GM19452 (cell line): Measurements from ENCODE around the gene PDE4A.

ENCODE experiments used
- ATAC-seq: cut with Tn5 transposase; IDR thresholded peaks from one replicate; pipeline ENCODE4 v1.9.1; 2021; ENCODE audit not compliant: unreplicated experiment

PDE4A gene

DNA sequence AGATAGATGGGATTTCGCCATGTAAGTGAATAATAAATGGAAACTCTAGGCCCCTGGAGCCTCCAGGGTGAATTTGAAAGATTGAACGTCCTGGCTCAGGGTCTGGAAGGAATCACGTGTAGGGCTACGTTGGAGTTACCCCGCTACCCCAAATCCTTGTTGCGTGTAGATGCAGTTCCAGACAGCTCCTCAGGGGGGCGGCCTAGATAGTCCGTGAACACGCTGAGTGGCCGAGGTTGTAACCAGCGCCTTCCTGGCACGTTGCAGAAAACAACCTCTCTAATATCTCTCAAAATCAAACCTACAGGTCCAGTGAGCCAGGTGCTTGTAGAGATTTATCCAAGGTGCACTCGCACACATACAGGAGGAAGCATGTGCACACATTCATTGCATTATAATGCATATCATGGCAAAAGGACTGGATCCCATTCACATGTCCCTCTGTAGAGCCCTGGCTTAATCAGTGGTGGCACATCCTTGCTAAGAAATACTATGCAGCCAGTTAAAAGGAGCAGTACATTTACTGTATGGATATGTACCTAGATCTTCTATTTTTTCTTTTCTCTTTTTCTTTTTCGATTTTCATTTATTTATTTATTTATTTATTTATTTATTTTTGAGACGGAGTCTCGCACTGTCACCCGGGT lies 85.4 kb downstream of the PDE4A start:
- ATAC-seq: no peak

DNA sequence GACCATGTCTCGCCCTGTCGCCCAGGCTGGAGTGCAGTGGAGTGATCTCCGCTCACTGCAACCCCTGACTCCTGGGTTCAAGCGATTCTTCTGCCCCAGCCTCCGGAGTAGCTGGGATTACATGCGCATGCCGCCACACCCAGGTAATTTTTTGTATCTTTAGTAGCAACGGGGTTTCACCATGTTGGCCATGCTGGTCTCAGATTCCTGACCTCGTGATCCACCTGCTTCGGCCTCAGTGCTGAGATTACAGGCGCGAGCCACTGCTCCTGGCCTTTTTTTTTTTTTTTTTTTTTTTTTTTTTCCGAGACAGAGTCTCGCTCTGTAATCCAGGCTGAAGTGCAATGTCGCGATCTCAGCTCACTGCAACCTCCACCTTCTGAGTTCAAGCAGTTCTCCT lies 87.7 kb downstream of the PDE4A start:
- ATAC-seq: no peak

DNA sequence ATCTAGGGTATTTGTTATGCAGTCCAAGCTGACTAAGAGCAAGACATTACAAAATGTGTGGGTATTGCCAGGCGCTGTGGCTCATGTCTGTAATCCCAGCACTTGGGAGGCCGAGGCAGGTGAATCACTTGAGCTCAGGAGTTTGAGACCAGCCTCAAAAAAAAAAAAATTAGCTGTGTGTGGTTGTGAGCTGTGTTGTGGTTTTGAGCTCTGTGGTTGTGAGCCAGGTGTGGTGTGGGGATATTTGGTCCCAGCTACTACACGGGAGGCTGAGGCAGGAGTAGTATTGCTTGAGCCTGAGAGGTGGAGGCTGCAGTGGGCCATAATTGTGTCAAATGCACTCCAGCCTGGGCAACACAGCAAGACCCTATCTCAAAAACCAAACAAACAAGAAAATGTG lies 88.4 kb downstream of the PDE4A start:
- no peak for ATAC-seq

DNA sequence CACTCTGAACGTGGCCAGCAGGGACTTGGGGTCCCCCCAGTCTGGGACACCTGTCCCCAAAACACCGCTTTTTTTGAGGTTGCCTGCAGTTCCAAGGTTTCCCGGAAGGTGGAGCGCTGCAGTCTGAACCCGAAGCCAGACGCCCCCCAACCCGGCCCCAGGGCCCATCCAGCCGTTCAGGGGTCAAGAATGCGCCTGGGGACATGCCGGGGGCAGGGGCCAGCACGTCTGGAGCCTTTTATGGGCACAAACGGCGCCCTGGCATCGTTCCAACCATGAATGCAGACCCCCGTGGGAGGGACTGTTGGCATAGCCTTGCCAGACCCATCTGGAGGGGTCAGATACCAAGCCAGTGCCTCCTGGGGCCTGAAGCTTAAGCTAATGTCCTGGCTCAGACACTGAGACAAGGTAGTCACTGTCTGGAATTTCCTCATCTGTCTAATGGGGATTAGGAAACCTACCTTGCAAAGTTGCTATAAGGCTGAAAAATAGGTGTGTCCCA lies 90.0 kb downstream of the PDE4A start:
- no peak for ATAC-seq

DNA sequence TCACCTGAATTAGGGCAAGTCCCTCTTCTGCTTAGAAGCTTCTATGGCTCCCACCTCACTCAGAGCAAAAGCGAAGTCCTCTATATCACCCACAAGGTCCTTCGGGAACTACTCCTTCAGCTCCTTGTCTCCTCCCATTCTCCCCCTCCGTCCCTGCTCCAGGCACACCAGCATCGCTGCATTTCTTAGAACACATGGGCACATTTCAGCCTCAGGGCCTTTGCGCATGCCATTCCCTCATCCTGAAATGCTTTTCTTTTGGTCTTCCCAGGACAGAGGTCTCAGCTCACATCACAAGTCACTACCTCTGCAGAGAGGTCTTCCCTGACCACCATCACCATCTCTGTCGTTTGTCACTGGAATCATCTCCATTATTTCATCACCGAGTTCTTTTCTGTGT lies 92.9 kb downstream of the PDE4A start:
- no peak for ATAC-seq

DNA sequence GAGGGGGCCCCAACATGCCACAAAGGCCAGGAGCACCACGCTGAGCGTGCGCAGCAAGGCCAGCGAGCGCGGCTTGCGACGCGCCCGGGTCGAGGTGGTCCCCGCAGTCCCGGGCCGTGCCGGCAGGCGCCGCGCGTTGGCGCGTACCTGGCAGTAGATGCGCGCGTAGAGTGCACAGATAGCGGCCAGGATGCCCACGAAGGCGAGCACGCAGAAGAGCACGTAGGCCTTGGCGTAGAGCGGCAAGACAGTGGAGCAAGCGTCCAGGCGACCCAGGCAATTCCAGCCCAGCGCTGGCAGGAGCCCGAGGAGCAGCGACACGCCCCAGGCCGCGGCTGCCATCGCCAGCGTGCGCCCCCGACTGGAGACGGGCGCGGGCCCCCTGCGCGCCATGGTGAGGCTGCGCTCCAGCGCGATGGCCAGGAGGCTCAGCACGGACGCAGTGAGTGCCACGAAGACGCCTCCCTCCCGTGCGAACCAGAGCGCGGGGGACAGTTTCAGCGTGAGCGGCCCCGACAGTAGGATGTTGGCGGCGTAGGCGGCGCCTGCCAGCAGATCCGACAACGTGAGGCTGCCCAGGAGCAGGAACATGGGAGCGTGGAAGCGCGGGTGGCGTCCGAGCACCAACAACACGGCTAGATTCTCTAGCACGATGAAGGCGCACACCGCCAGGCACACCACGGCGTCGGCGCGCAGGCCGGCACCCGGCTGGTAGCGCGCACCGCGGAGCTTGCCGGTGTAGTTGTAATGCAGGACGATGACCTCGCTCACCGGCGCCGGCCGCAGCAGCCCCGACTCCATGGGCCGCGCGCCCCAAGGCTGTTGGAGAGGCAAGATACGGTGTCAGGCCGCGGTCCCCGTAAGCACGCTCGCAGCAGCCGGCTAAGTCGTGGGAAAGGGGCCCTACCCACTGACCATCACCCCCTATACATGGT lies 94.1 kb downstream of the PDE4A start:
- ATAC-seq: no peak

DNA sequence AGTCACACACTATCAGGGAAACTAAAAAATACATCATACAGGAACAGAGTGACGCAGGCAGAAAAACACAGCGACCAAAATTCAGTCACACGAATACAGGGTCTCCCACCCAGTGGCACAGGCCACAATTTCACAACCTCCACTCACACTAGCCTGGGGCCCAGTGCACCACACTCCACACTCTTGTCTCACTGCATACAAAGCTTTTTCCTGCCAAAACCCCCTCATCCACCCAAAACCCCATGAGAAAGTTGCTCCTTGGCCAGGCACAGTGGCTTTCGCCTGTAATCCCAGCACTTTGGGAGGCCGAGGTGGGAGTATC lies 95.7 kb downstream of the PDE4A start:
- ATAC-seq: no peak

DNA sequence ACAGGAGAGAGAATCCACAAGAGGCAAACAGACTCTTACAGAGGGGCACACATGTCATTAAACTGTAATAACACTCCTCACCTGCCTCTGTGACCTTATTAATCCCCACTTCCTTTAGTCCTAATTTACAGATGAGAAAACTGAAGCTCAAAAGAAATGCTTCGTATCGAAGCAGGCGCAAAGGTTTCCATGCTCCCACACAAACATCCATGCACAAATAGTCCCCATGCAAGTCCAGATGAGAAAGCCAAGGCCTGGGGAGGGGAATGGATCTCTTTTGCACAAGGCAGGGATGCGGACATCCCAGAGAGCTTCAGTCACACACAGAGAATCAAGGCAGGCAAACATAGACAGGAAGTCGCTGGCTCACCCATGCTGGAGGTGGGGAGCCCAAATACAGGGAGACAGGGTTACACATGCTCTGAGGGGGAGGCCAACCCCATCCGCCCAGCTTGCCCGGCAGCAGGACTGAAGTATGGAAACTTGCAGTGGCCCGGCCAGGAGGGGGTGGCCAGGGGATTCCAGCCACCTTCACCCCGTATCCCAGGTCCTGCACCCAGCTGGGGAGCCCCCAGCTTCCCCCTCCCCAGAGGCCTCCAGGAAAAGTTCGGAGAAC lies 96.4 kb downstream of the PDE4A start:
- ATAC-seq: no peak

DNA sequence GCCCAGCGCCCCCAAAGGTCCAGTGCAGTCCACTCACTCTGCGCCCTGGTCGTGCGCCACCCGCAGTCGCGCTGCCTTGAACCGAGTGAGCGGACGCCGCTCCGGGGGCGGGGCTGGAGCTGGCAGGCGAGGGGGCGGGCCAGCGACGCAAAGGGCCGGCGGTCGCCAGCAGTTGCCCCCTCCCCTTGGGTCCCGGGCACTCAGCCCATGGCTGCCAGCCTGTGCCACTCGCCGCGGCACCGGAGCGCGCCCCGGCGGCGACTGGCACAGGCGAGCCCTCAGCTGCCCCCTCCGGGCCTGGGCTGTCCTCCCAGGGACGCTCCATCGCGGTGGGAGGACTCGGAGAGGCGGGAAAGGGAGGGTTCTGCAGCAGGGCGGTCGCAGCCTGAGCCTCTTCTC lies 97.0 kb downstream of the PDE4A start, which contains the start of gene S1PR5:
S1PR5 (minus strand) TSS at position 87 of the 399 bp plus-strand sequence. CDS start 2,436 bp downstream, outside the sequence.
- no peak for ATAC-seq

DNA sequence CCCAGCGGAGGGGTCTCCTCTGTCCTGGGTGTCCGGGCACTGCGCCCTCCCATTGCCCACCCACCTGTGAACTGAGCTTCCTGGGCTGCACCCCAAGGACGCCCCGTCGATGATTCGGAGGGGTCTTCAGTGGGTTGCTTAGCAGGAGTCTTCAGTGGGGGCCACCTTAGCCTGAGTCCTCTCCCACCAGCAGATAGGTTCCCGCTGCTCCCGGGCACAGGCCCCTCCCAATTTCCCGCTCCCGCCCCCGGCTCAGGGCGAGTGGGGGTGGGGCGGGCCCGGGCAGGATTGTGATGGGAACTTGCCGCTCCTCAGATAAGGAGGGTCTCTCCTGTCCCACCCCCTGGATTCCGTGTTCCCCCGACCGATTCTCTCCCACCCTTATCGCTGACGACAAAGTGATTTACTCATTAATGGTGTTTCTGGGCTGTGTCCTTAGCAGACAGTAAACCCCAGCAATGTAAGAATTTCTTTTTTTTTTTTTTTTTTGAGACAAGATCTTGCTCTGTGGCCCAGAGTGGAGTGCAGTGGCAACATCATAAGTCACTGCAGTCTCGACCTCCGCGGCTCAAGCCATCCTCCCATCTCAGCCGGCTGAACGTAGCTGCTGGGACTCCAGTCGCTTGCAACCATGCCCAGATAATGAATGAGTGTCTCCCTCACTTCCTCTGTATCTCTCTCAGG lies 97.6 kb downstream of the PDE4A start:
- no peak for ATAC-seq

DNA sequence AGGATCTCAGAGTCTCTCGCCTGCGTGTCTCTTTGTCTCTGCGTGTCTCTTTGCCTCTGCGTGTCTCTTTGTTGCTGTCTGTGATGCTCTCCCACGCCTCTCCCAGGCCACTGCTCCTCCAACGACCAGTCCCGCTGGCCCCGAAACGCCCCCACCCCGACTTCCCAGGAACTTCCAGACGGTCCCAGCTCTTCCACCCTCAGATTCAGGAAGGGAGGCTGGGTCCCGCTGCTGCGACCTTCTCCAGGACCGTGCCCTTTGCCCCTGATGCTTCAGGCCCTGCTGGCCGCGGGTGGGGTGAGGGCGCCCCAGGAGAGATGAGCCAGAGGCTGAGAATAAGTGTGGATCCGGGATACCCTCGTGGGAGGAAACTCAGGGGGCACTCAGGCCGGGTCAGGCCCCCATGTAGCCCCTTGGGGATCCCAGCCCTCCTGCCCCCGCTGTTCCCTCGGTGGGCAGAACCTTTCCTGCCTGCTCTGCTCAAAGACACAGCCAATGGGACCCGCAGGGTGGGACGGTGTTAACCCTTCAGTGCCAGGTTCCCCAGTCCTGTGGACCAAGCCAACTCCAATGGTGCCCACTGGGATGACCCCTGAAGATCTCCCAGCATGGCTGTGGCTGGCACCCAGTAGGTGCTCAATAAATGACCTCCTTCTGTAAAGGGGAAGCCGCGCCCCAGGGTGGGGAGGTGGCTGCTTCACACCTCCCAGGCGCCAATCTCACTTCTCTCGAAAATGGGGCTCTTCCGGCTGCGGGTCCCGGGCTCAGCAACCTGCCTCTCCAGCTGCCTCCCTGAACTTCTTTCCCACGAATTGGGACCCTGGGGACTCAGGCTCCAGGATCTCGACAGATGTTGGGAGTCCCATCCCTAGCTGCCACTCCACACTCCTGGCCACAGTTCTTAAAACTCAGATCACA lies 98.4 kb downstream of the PDE4A start:
- no peak for ATAC-seq
